Gastrocnemius medialis (tissue), 4 donors: ENCODE measurements around the gene SKI. TPM values are rescaled to one million over a fixed set of nuclear protein-coding genes. Genes with fewer than 3 reads are reported as not detected.

ENCODE experiments used
- ATAC-seq, 2 donors: fragments of 150-250 bp; one replicate each; pipeline ENCODE4 v1.9.1; 2016
- DNase-seq, 2 donors: peaks; one replicate each; pipeline ENCODE4 v3.0.0-alpha.2; 2019
- H3K27ac ChIP-seq, 4 donors: fragments of 200-600 bp; sonication (generic); 1 replicate in 1 of 4; 2 replicates in 3 of 4; pipeline ENCODE4 v1.5.1; 2016 to 2018; ENCODE audit warnings: mild to moderate bottlenecking in 2 of 4, moderate library complexity in 1 of 4
- H3K27me3 ChIP-seq, 3 donors: fragments of 200-600 bp; sonication (generic) in 2 of 3; 1 replicate in 1 of 3; 2 replicates in 2 of 3; pipeline versions ENCODE4 v1.5.1 to v1.6.0; 2016 to 2019; ENCODE audit warnings: mild to moderate bottlenecking in 1 of 3, moderate library complexity in 1 of 3
- H3K36me3 ChIP-seq, 2 donors: fragments of 200-600 bp; sonication (generic) in 1 of 2; one replicate each; pipeline ENCODE4 v1.5.1; 2017 to 2018
- H3K4me1 ChIP-seq, 2 donors: fragments of 200-600 bp; sonication (generic) in 1 of 2; one replicate each; pipeline ENCODE4 v1.5.1; 2016 to 2017; ENCODE audit warnings: mild to moderate bottlenecking in 2 of 2
- H3K4me3 ChIP-seq, 4 donors: fragments of 200-600 bp; sonication (generic) in 3 of 4; 1 replicate in 1 of 4; 2 replicates in 3 of 4; pipeline ENCODE4 v1.5.1; 2016 to 2019; ENCODE audit warnings: mild to moderate bottlenecking in 2 of 4
- H3K9me3 ChIP-seq, 3 donors: fragments of 200-600 bp; sonication (generic) in 2 of 3; 1 replicate in 1 of 3; 2 replicates in 2 of 3; pipeline ENCODE4 v1.5.1; 2016 to 2019
- POLR2A ChIP-seq, 2 donors: fragments of 450-650 bp; IDR thresholded peaks; one replicate each; pipeline ENCODE4 v1.6.1; 2017; ENCODE audit warnings: antibody characterized with exemption in 2 of 2, mild to moderate bottlenecking in 2 of 2, moderate library complexity in 2 of 2
- in situ Hi-C, 4 donors: fragments of 200-750 bp; cut with MboI; loops; one replicate each; pipeline versions ENCODE4 v1.15.0 to v1.8.0; 2017; ENCODE audit warnings: low sequenced_read_pairs in 4 of 4
- intact Hi-C: fragments of 100-400 bp; cut with DNase I; formaldehyde crosslinking; loops from one replicate; pipeline ENCODE4 v1.15.1; 2023; ENCODE audit warnings: low total_unique reads
- total RNA-seq, 4 donors: library from RNA; depleted of rRNA; stranded (reverse); fragments of >200 nt; gene quantifications; one replicate each; pipeline versions ENCODE4 v1.1.0 to v1.2.3, GENCODE V29; 2016
- TF ChIP-seq, protein P1 (sequence below), 5 experiments: fragments of 450-650 bp in 3 of 5; fragments of 200-600 bp in 2 of 5; sonication (generic) in 2 of 5; IDR thresholded peaks in 4 of 5; conservative IDR thresholded peaks in 1 of 5; 1 replicate in 4 of 5; 2 replicates in 1 of 5; pipeline ENCODE4 v1.5.1; 2016 to 2019; ENCODE audit warnings: antibody characterized with exemption in 5 of 5, mild to moderate bottlenecking in 3 of 5, moderate library complexity in 3 of 5

SKI gene
- total RNA-seq, 4 donors from 2014 or later, result 7.8 to 32.2 (median 22.4) TPM

- peaks cover 66% of the 10 kb centered on the region in 2 donors for H3K4me1 ChIP-seq
- in situ Hi-C loops, result no loop called here
- no peaks in the 10 kb centered on the region for H3K9me3 ChIP-seq
- intact Hi-C loops, result loop anchor here (5.0 kb wide), 1 partner anchor 81 kb away; no protein-coding TSS in a partner anchor
- DNase-seq (no peak), ATAC-seq (no peak)
- no peaks in the 10 kb centered on the region for H3K27me3 ChIP-seq
- peak overlapping the region; percentile 83 to 93 (median 85) for H3K27ac ChIP-seq
- H3K36me3 ChIP-seq, result no peaks in the 10 kb centered on the region
- H3K4me3 ChIP-seq, result peak overlapping the region; percentile 59 to 65 (median 60)
- TF ChIP-seq, protein P1, sequence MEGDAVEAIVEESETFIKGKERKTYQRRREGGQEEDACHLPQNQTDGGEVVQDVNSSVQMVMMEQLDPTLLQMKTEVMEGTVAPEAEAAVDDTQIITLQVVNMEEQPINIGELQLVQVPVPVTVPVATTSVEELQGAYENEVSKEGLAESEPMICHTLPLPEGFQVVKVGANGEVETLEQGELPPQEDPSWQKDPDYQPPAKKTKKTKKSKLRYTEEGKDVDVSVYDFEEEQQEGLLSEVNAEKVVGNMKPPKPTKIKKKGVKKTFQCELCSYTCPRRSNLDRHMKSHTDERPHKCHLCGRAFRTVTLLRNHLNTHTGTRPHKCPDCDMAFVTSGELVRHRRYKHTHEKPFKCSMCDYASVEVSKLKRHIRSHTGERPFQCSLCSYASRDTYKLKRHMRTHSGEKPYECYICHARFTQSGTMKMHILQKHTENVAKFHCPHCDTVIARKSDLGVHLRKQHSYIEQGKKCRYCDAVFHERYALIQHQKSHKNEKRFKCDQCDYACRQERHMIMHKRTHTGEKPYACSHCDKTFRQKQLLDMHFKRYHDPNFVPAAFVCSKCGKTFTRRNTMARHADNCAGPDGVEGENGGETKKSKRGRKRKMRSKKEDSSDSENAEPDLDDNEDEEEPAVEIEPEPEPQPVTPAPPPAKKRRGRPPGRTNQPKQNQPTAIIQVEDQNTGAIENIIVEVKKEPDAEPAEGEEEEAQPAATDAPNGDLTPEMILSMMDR (IDR thresholded peaks at IDR 0.05 in 4 of 5, conservative IDR thresholded peaks at IDR 0.05 in 1 of 5), result no peak
- no peak for TF ChIP-seq POLR2A (IDR thresholded peaks at IDR 0.05)
These were observed 2.8 kb downstream of the SKI start for GRCh38 chr1:2230781-2231531.

GRCh38 chr1:2231532-2232254 is 3.6 kb downstream of the SKI start:
- ATAC-seq, result no peak
- TF ChIP-seq, protein P1 (IDR thresholded peaks at IDR 0.05 in 4 of 5, conservative IDR thresholded peaks at IDR 0.05 in 1 of 5), result no peak
- peak in 1 of 2 donors; percentile 41 for TF ChIP-seq POLR2A (IDR thresholded peaks at IDR 0.05)
- H3K27ac ChIP-seq, result peak overlapping the region; percentile 83 to 93 (median 85)
- H3K4me3 ChIP-seq, result peak overlapping the region; percentile 59 to 65 (median 60)
- in situ Hi-C loops (no loop called here), intact Hi-C loops (loop anchor here (5.0 kb wide), 1 partner anchor 81 kb away; no protein-coding TSS in a partner anchor)
- peaks cover 71 to 74% of the 10 kb centered on the region in 2 donors for H3K4me1 ChIP-seq
- H3K9me3 ChIP-seq, result no peaks in the 10 kb centered on the region
- peak; percentile 59 to 78 for DNase-seq
- H3K36me3 ChIP-seq, result no peaks in the 10 kb centered on the region
- H3K27me3 ChIP-seq, result no peaks in the 10 kb centered on the region

GRCh38 chr1:2232255-2232915 is 4.3 kb downstream of the SKI start:
- in situ Hi-C loops (no loop called here), intact Hi-C loops (loop anchor here (5.0 kb wide), 1 partner anchor 80 kb away; no protein-coding TSS in a partner anchor)
- no peaks in the 10 kb centered on the region for H3K27me3 ChIP-seq
- ATAC-seq (no peak), DNase-seq (no peak)
- peak overlapping the region; percentile 83 to 93 (median 85) for H3K27ac ChIP-seq
- no peaks in the 10 kb centered on the region for H3K36me3 ChIP-seq
- TF ChIP-seq POLR2A (IDR thresholded peaks at IDR 0.05), result peak in 1 of 2 donors; percentile 33
- TF ChIP-seq, protein P1 (IDR thresholded peaks at IDR 0.05 in 4 of 5, conservative IDR thresholded peaks at IDR 0.05 in 1 of 5), result no peak
- H3K4me1 ChIP-seq, result peaks cover 75 to 81% of the 10 kb centered on the region in 2 donors
- no peaks in the 10 kb centered on the region for H3K9me3 ChIP-seq
- H3K4me3 ChIP-seq, result peak overlapping the region; percentile 59 to 65 (median 60)

DNA sequence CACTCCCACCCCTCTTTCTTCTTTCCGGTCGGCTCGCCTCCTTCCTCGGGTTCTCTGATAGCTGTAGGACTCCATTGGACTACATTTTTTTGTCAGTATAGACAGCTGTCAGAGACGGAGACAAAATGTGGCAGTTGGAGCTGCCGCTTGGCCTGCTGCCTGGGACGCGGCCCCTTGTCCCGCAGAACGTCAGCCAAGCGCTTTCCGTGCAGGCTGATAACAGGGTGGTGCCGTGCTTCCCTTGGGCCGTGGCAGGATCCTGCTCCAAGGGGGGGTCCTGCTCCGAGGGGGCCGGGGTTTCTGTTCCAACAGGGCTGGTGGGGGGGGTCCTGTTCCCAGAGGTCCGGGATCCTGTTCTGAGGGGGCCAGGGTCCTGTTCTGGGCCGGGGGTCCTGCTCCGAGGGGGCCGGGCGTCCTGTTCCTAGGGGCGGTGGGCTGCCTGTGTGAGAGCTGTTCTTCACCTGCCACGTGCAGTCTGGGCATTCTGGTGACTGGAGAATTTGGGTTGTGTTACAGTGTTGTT is 4.9 kb downstream of the SKI start:
- H3K4me1 ChIP-seq, result peaks cover 81 to 87% of the 10 kb centered on the region in 2 donors
- ATAC-seq (no peak), DNase-seq (no peak)
- TF ChIP-seq, protein P1 (IDR thresholded peaks at IDR 0.05 in 4 of 5, conservative IDR thresholded peaks at IDR 0.05 in 1 of 5), result no peak
- TF ChIP-seq POLR2A (IDR thresholded peaks at IDR 0.05), result no peak
- no peaks in the 10 kb centered on the region for H3K9me3 ChIP-seq
- no peaks in the 10 kb centered on the region for H3K27me3 ChIP-seq
- peak overlapping the region; percentile 83 to 93 (median 85) for H3K27ac ChIP-seq
- H3K4me3 ChIP-seq, result peak overlapping the region; percentile 59 to 65 (median 60)
- in situ Hi-C loops, result no loop called here
- intact Hi-C loops, result loop anchor here (5.0 kb wide), 1 partner anchor 79 kb away; no protein-coding TSS in a partner anchor
- H3K36me3 ChIP-seq, result no peaks in the 10 kb centered on the region
